ENCODE results near the gene NHSL1.

Gene NHSL1

DNA sequence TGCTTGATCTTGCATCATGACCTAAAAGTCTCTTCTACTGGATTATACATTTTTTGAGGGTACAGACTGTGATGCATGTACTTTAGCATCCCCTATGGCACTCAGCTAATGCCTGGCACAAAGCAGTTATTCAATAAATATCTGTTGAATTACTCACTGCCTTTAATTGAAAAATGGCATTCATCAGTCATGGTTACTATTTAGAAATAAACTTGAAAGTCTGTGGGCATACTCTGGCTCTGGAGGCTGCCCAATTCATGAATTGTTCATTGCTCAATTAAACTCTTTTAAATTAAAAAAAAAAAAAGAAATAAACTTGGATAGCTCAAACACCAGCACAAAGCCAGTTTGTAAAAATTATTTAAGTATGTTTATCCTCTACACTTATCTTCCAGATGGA is 55.3 kb downstream of the NHSL1 start:
- no peaks in the 10 kb centered on the region for H3K4me1 ChIP-seq (ENCODE audit: control insufficient read depth, low read length)
- H3K79me2 ChIP-seq (ENCODE audit: control insufficient read depth, low read length): no peaks in the 10 kb centered on the region
- H3K27me3 ChIP-seq (ENCODE audit: control insufficient read depth, low read length): no peaks in the 10 kb centered on the region
- TF ChIP-seq CTCF (IDR thresholded peaks at IDR 0.05; ENCODE audit: low read depth, low read length, poor library complexity, severe bottlenecking) (no peak), EZH2phosphoT487 (IDR thresholded peaks at IDR 0.05; ENCODE audit: borderline replicate concordance, low read length) (no peak)
- H3F3A ChIP-seq (ENCODE audit: control insufficient read depth, insufficient read depth): no peaks in the 10 kb centered on the region
- no peaks in the 10 kb centered on the region for H3K9me3 ChIP-seq (ENCODE audit: control insufficient read depth, insufficient read depth, low read length)
- H3K36me3 ChIP-seq (ENCODE audit: control insufficient read depth, low read length): no peaks in the 10 kb centered on the region
- no peak overlapping the region for H3K4me2 ChIP-seq (ENCODE audit: low read length)
- H3K9me2 ChIP-seq (replicated peaks; ENCODE audit: control insufficient read depth, low read length): no peaks in the 10 kb centered on the region
- no peak overlapping the region for H3K4me3 ChIP-seq (ENCODE audit: low read length)
- no peaks in the 10 kb centered on the region for H4K20me1 ChIP-seq (ENCODE audit: control insufficient read depth, insufficient read depth, low read depth, low read length)
- no peak overlapping the region for H3K27ac ChIP-seq (ENCODE audit: low read depth, low read length)

- no peaks in the 10 kb centered on the region for H3K9me2 ChIP-seq (replicated peaks; ENCODE audit: control insufficient read depth, low read length)
- no peak overlapping the region for H3K27ac ChIP-seq (ENCODE audit: low read depth, low read length)
- no peaks in the 10 kb centered on the region for H3K79me2 ChIP-seq (ENCODE audit: control insufficient read depth, low read length)
- no peak overlapping the region for H3K4me2 ChIP-seq (ENCODE audit: low read length)
- no peaks in the 10 kb centered on the region for H4K20me1 ChIP-seq (ENCODE audit: control insufficient read depth, insufficient read depth, low read depth, low read length)
- no peaks in the 10 kb centered on the region for H3F3A ChIP-seq (ENCODE audit: control insufficient read depth, insufficient read depth)
- no peaks in the 10 kb centered on the region for H3K36me3 ChIP-seq (ENCODE audit: control insufficient read depth, low read length)
- TF ChIP-seq EZH2phosphoT487 (IDR thresholded peaks at IDR 0.05; ENCODE audit: borderline replicate concordance, low read length) (no peak), CTCF (IDR thresholded peaks at IDR 0.05; ENCODE audit: low read depth, low read length, poor library complexity, severe bottlenecking) (no peak)
- no peaks in the 10 kb centered on the region for H3K4me1 ChIP-seq (ENCODE audit: control insufficient read depth, low read length)
- no peaks in the 10 kb centered on the region for H3K9me3 ChIP-seq (ENCODE audit: control insufficient read depth, insufficient read depth, low read length)
- no peaks in the 10 kb centered on the region for H3K27me3 ChIP-seq (ENCODE audit: control insufficient read depth, low read length)
- H3K4me3 ChIP-seq (ENCODE audit: low read length): no peak overlapping the region
Measured at GRCh38 chr6:138442663-138443062, 56.6 kb downstream of the NHSL1 start.

- Histone ChIP-seq H3F3A (ENCODE audit: control insufficient read depth, insufficient read depth) (no peaks in the 10 kb centered on the region), H3K79me2 (ENCODE audit: control insufficient read depth, low read length) (no peaks in the 10 kb centered on the region), H3K36me3 (ENCODE audit: control insufficient read depth, low read length) (no peaks in the 10 kb centered on the region), H3K27ac (ENCODE audit: low read depth, low read length) (no peak overlapping the region), H3K4me2 (ENCODE audit: low read length) (no peak overlapping the region), H3K4me1 (ENCODE audit: control insufficient read depth, low read length) (no peaks in the 10 kb centered on the region), H3K27me3 (ENCODE audit: control insufficient read depth, low read length) (no peaks in the 10 kb centered on the region), H3K4me3 (ENCODE audit: low read length) (no peak overlapping the region), H3K9me2 (replicated peaks; ENCODE audit: control insufficient read depth, low read length) (no peaks in the 10 kb centered on the region), H3K9me3 (ENCODE audit: control insufficient read depth, insufficient read depth, low read length) (no peaks in the 10 kb centered on the region), H4K20me1 (ENCODE audit: control insufficient read depth, insufficient read depth, low read depth, low read length) (no peaks in the 10 kb centered on the region)
- TF ChIP-seq EZH2phosphoT487 (IDR thresholded peaks at IDR 0.05; ENCODE audit: borderline replicate concordance, low read length) (no peak), CTCF (IDR thresholded peaks at IDR 0.05; ENCODE audit: low read depth, low read length, poor library complexity, severe bottlenecking) (no peak)
Measured at GRCh38 chr6:138441965-138442364, 57.3 kb downstream of the NHSL1 start.
